Gastroesophageal sphincter (tissue), 4 donors: ENCODE data around the gene GNG4. TPM values are rescaled to one million over a fixed set of nuclear protein-coding genes. Genes with fewer than 3 reads are reported as not detected.

Experiments used
- ATAC-seq: fragments of 150-250 bp; one replicate; pipeline ENCODE4 v1.9.1; 2016; ENCODE audit warnings: mild to moderate bottlenecking, moderate library complexity
- H3K27ac ChIP-seq, 4 donors: fragments of 200-600 bp; sonication (generic) in 3 of 4; 1 replicate in 3 of 4; 2 replicates in 1 of 4; pipeline ENCODE4 v1.5.1; 2016 to 2019
- H3K27me3 ChIP-seq: fragments of 200-600 bp; sonication (generic); one replicate; pipeline ENCODE4 v1.5.1; 2019
- H3K36me3 ChIP-seq, 2 donors: fragments of 200-600 bp; sonication (generic); one replicate each; pipeline ENCODE4 v1.5.1; 2019; ENCODE audit warnings: control low read depth in 1 of 2
- H3K4me1 ChIP-seq, 3 donors: fragments of 200-600 bp; sonication (generic); 1 replicate in 2 of 3; 2 replicates in 1 of 3; pipeline ENCODE4 v1.5.1; 2016 to 2019; ENCODE audit warnings: control low read depth in 2 of 3
- H3K4me3 ChIP-seq, 2 donors: fragments of 200-600 bp; sonication (generic); one replicate each; pipeline ENCODE4 v1.5.1; 2019; ENCODE audit warnings: mild to moderate bottlenecking in 1 of 2, moderate library complexity in 1 of 2
- H3K9me3 ChIP-seq, 3 donors: fragments of 200-600 bp; sonication (generic); one replicate each; pipeline ENCODE4 v1.5.1; 2017 to 2019; ENCODE audit warnings: control low read depth in 2 of 3
- EP300 ChIP-seq: sonication (generic); formaldehyde crosslinking; IDR thresholded peaks from one replicate; pipeline ENCODE4 v1.6.1; 2017; ENCODE audit warnings: antibody characterized with exemption, mild to moderate bottlenecking
- POLR2A ChIP-seq, 2 donors: fragments of 450-650 bp; IDR thresholded peaks; one replicate each; pipeline ENCODE4 v1.6.1; 2017; ENCODE audit warnings: antibody characterized with exemption in 2 of 2, mild to moderate bottlenecking in 2 of 2, moderate library complexity in 1 of 2
- POLR2AphosphoS5 ChIP-seq: sonication (generic); formaldehyde crosslinking; IDR thresholded peaks from one replicate; pipeline ENCODE4 v1.6.1; 2017; ENCODE audit warnings: antibody characterized with exemption
- WGBS, 2 donors: methylation state at CpG; one replicate each; pipeline ENCODE4 v1.1.5; 2018; ENCODE audit warnings: low coverage in 1 of 2; 5-methylcytosine and 5-hydroxymethylcytosine counted together
- total RNA-seq, 4 donors: library from RNA; depleted of rRNA; stranded (reverse); fragments of >200 nt; gene quantifications; one replicate each; pipeline ENCODE4 v1.1.0, GENCODE V29; 2016
- TF ChIP-seq, protein P1 (sequence below), 4 experiments: fragments of 200-600 bp in 2 of 4; fragments of 450-650 bp in 2 of 4; sonication (generic) in 1 of 4; IDR thresholded peaks; one replicate each; pipeline ENCODE4 v1.5.1; 2017 to 2019; ENCODE audit warnings: antibody characterized with exemption in 4 of 4, mild to moderate bottlenecking in 2 of 4, moderate library complexity in 2 of 4

The GNG4 gene
- total RNA-seq, 4 donors from 2014 or later, result 0.40 to 0.73 (median 0.52) TPM; not detected in 1

DNA sequence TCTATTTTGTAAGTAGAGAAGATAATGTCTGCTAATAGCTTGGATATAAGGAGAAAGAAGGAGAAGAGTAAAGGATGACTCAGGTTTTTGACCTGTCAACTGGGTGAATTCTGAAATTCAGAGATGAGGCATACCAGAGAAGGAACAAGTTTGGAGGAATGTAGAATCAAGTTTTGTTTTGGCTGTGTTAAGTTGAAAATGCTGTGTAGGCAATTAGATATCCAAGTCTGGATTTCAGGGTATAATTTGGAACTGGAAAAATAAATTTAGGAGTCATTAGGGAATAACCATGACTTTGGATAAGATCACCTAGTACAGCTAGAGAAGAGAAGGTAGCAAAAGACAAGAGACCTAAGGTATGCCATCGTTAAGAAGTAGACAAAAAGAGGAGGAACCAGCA is 22.4 kb upstream of the GNG4 start:
- WGBS, 2 donors, result 86 to 100% methylated on average over 1 of the region's 1 CpG
- no peaks in the 10 kb centered on the region for H3K27me3 ChIP-seq
- H3K9me3 ChIP-seq, result peaks cover 0 to 31% (median 2%) of the 10 kb centered on the region in 3 donors
- no peak for ATAC-seq
- no peaks in the 10 kb centered on the region for H3K4me1 ChIP-seq
- no peak overlapping the region for H3K4me3 ChIP-seq
- H3K27ac ChIP-seq, result no peak overlapping the region
- TF ChIP-seq POLR2A (IDR thresholded peaks at IDR 0.05) (no peak), POLR2AphosphoS5 (no peak), EP300 (no peak)
- TF ChIP-seq, protein P1, sequence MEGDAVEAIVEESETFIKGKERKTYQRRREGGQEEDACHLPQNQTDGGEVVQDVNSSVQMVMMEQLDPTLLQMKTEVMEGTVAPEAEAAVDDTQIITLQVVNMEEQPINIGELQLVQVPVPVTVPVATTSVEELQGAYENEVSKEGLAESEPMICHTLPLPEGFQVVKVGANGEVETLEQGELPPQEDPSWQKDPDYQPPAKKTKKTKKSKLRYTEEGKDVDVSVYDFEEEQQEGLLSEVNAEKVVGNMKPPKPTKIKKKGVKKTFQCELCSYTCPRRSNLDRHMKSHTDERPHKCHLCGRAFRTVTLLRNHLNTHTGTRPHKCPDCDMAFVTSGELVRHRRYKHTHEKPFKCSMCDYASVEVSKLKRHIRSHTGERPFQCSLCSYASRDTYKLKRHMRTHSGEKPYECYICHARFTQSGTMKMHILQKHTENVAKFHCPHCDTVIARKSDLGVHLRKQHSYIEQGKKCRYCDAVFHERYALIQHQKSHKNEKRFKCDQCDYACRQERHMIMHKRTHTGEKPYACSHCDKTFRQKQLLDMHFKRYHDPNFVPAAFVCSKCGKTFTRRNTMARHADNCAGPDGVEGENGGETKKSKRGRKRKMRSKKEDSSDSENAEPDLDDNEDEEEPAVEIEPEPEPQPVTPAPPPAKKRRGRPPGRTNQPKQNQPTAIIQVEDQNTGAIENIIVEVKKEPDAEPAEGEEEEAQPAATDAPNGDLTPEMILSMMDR (IDR thresholded peaks at IDR 0.05), result no peak
- H3K36me3 ChIP-seq, result peaks cover 2 to 81% of the 10 kb centered on the region in 2 donors

DNA sequence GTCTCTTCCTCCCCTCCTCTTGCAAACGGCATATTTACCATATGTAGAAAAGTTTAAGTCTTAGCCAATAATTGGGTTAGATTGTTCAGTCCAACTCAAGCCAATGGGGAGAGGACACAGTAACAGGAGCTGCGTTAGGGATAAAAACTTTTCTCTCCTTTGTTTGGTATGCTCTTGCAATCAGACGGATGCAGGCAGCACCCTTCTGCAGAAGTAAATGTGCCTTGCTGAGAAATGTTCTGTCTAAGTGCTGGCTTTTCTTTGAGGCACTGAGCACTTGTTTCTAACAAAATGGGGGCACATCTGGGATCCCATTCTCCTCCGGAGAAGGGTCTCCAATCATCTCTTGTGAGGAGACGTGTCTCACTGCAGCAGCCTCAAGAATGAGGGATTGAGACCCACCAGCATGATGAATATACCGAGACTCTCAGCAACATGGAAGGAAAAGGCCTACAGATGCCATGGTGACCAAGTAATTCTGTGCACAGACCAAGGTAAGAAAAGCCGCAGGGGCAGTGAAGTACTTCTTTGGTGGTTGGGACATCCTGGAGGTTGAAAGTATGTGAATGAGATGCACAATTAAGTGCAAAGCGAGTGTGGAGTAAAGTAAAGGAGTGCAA is 20.7 kb upstream of the GNG4 start:
- TF ChIP-seq POLR2AphosphoS5 (no peak), POLR2A (IDR thresholded peaks at IDR 0.05) (no peak), EP300 (no peak)
- TF ChIP-seq, protein P1 (IDR thresholded peaks at IDR 0.05), result no peak
- H3K27ac ChIP-seq, result no peak overlapping the region
- peaks cover 2 to 64% of the 10 kb centered on the region in 2 donors for H3K36me3 ChIP-seq
- H3K4me1 ChIP-seq, result no peaks in the 10 kb centered on the region
- H3K4me3 ChIP-seq, result no peak overlapping the region
- 98 to 100% methylated on average over 2 to 5 of the region's 8 CpGs for WGBS, 2 donors
- no peak for ATAC-seq
- no peaks in the 10 kb centered on the region for H3K27me3 ChIP-seq
- H3K9me3 ChIP-seq, result peaks cover 0 to 27% (median 2%) of the 10 kb centered on the region in 3 donors

DNA sequence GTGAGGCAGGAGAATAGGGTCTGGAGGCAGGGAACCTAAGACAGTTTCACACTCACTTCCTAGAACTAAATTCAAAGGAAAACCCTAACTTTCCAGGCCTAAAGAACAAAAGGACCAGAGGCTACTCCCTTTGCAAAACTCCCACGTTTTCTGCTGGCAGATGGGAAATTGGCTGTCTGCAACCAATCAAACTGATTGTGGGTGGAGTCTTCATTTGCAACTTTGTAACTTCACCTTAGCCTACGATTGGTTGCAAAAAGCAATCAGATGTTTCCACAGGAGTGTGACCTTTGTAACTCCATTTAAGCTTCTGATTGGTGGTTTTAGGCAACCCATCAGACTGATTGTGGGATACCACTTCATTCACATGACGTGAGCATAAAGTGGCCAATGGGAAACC is 19.7 kb upstream of the GNG4 start:
- Histone ChIP-seq H3K9me3 (peaks cover 0 to 27% (median 2%) of the 10 kb centered on the region in 3 donors), H3K4me3 (no peak overlapping the region), H3K4me1 (no peaks in the 10 kb centered on the region), H3K27ac (no peak overlapping the region), H3K36me3 (peaks cover 2 to 58% of the 10 kb centered on the region in 2 donors), H3K27me3 (no peaks in the 10 kb centered on the region)
- WGBS, 2 donors, result 80 to 92% methylated on average over 2 to 3 of the region's 3 CpGs
- TF ChIP-seq POLR2AphosphoS5, result no peak
- TF ChIP-seq, protein P1 (IDR thresholded peaks at IDR 0.05), result no peak
- no peak for ATAC-seq

DNA sequence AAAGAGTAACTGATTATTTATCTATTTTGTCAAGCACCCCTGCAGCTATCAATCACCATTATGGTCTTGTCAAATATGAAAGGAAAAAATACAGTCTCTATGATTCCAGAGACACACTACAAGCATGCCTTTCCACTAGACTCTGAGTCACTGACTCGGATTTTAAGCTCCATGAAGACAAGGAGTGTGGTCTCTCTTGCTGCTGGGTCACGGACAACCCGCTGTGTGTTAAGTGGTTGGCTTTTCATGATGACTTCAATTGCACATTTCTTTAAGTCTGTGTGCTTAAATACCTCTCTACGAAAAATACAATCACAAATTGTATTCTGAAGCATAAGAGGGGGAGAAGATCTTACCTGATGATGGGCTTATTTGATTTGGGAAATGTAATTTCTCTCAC is 14.0 kb upstream of the GNG4 start:
- no peaks in the 10 kb centered on the region for H3K27me3 ChIP-seq
- ATAC-seq, result no peak
- no peak overlapping the region for H3K27ac ChIP-seq
- peaks cover 0 to 51% of the 10 kb centered on the region in 2 donors for H3K36me3 ChIP-seq
- no peak overlapping the region for H3K4me3 ChIP-seq
- TF ChIP-seq EP300 (no peak), POLR2AphosphoS5 (no peak), POLR2A (IDR thresholded peaks at IDR 0.05) (no peak)
- TF ChIP-seq, protein P1 (IDR thresholded peaks at IDR 0.05), result no peak
- 90 to 96% methylated on average over 4 of the region's 4 CpGs for WGBS, 2 donors
- H3K4me1 ChIP-seq, result no peaks in the 10 kb centered on the region
- H3K9me3 ChIP-seq, result no peaks in the 10 kb centered on the region

DNA sequence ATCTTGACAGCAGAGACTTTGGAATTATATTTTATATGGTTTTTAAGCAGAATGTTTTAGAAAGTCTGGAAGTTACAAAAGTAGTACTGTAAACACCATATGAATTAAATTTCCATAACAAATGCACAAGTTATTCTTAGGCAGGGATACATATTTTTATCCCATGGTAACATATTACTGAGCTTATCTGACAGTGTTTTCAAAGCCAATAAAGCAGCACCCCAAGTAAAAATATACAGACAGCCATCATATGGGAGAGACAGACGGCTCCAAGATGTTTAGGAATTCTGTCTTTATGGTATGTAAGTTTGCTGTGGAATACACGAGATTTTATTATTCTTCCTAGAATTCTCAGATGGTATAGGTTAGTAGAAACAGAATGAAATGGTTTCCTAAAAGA is 12.0 kb upstream of the GNG4 start:
- 48 to 60% methylated on average over 2 of the region's 2 CpGs for WGBS, 2 donors
- Histone ChIP-seq H3K27ac (no peak overlapping the region), H3K4me3 (no peak overlapping the region), H3K27me3 (peaks cover under 1% of the 10 kb centered on the region), H3K36me3 (peaks cover 0 to 51% of the 10 kb centered on the region in 2 donors), H3K9me3 (no peaks in the 10 kb centered on the region), H3K4me1 (no peaks in the 10 kb centered on the region)
- no peak for TF ChIP-seq POLR2AphosphoS5
- no peak for TF ChIP-seq POLR2A (IDR thresholded peaks at IDR 0.05)
- no peak for TF ChIP-seq EP300
- TF ChIP-seq, protein P1 (IDR thresholded peaks at IDR 0.05), result no peak
- no peak for ATAC-seq
